ENCODE measurements around the gene THAP3.

GRCh38 chr1:6619045-6619444, 5.6 kb upstream of the THAP3 start:
- TF ChIP-seq EP300 (IDR thresholded peaks at IDR 0.05) = no peak
- TF ChIP-seq CTCF (IDR thresholded peaks at IDR 0.05) = no peak
- no peak for TF ChIP-seq POLR2AphosphoS5 (IDR thresholded peaks at IDR 0.05)
- no peak for TF ChIP-seq POLR2A (IDR thresholded peaks at IDR 0.05)

All from upper lobe of left lung (tissue), 4 donors.